ENCODE data around the gene KIF7.

Gene KIF7

GRCh38 chr15:89599021-89599420 lies 56.2 kb downstream of the KIF7 start:
- H3K4me3 ChIP-seq (ENCODE audit: low read length), result no peak overlapping the region
- no peaks in the 10 kb centered on the region for H3K27me3 ChIP-seq (ENCODE audit: low read depth, low read length)
- peaks cover 71% of the 10 kb centered on the region for H3K36me3 ChIP-seq (replicated peaks; ENCODE audit: low read depth, low read length)
- no peaks in the 10 kb centered on the region for H4K20me1 ChIP-seq (ENCODE audit: insufficient read depth, low read length)
- H3K79me2 ChIP-seq (ENCODE audit: low read length), result peaks cover 9% of the 10 kb centered on the region; the same call in 1 of the 2 replicates
- no peak overlapping the region for H3K27ac ChIP-seq (ENCODE audit: low read length)
- TF ChIP-seq EZH2phosphoT487 (IDR thresholded peaks at IDR 0.05; ENCODE audit: low read depth) (no peak), CTCF (IDR thresholded peaks at IDR 0.05; ENCODE audit: low read depth, low read length) (no peak)
- H3K4me1 ChIP-seq (ENCODE audit: low read length), result no peaks in the 10 kb centered on the region
- H3K9me3 ChIP-seq (ENCODE audit: insufficient read depth, low read length), result no peaks in the 10 kb centered on the region
- no peak overlapping the region for H3K9ac ChIP-seq (ENCODE audit: low read length)
- no peak overlapping the region for H2AFZ ChIP-seq (ENCODE audit: low read depth, low read length)
- H3K4me2 ChIP-seq (ENCODE audit: low read length), result no peak overlapping the region

GRCh38 chr15:89593018-89593417 lies 62.2 kb downstream of the KIF7 start:
- no peak for TF ChIP-seq CTCF (IDR thresholded peaks at IDR 0.05; ENCODE audit: low read depth, low read length)
- TF ChIP-seq EZH2phosphoT487 (IDR thresholded peaks at IDR 0.05; ENCODE audit: low read depth), result no peak
- Histone ChIP-seq H2AFZ (ENCODE audit: low read depth, low read length) (no peak overlapping the region), H3K79me2 (ENCODE audit: low read length) (peaks cover 28% of the 10 kb centered on the region), H3K4me2 (ENCODE audit: low read length) (no peak overlapping the region), H3K36me3 (replicated peaks; ENCODE audit: low read depth, low read length) (peaks cover 80% of the 10 kb centered on the region), H3K27ac (ENCODE audit: low read length) (no peak overlapping the region), H3K4me1 (ENCODE audit: low read length) (no peaks in the 10 kb centered on the region), H3K27me3 (ENCODE audit: low read depth, low read length) (no peaks in the 10 kb centered on the region), H3K9ac (ENCODE audit: low read length) (no peak overlapping the region), H3K4me3 (ENCODE audit: low read length) (no peak overlapping the region), H4K20me1 (ENCODE audit: insufficient read depth, low read length) (no peaks in the 10 kb centered on the region), H3K9me3 (ENCODE audit: insufficient read depth, low read length) (no peaks in the 10 kb centered on the region)

- no peak overlapping the region for H3K4me2 ChIP-seq (ENCODE audit: low read length)
- peaks cover 82% of the 10 kb centered on the region for H3K36me3 ChIP-seq (replicated peaks; ENCODE audit: low read depth, low read length)
Observed at GRCh38 chr15:89591834-89592233, 63.4 kb downstream of the KIF7 start.

GRCh38 chr15:89587955-89588354 lies 67.3 kb downstream of the KIF7 start:
- Histone ChIP-seq H2AFZ (ENCODE audit: low read depth, low read length) (no peak overlapping the region), H3K4me1 (ENCODE audit: low read length) (no peaks in the 10 kb centered on the region), H3K27me3 (ENCODE audit: low read depth, low read length) (no peaks in the 10 kb centered on the region), H3K9me3 (ENCODE audit: insufficient read depth, low read length) (no peaks in the 10 kb centered on the region), H3K4me3 (ENCODE audit: low read length) (no peak overlapping the region), H3K27ac (ENCODE audit: low read length) (no peak overlapping the region), H3K4me2 (ENCODE audit: low read length) (no peak overlapping the region), H3K79me2 (ENCODE audit: low read length) (peaks cover 62% of the 10 kb centered on the region), H4K20me1 (ENCODE audit: insufficient read depth, low read length) (peaks cover 6% of the 10 kb centered on the region; the same call in 1 of the 2 replicates), H3K36me3 (replicated peaks; ENCODE audit: low read depth, low read length) (peaks cover 82% of the 10 kb centered on the region), H3K9ac (ENCODE audit: low read length) (no peak overlapping the region)
- TF ChIP-seq EZH2phosphoT487 (IDR thresholded peaks at IDR 0.05; ENCODE audit: low read depth) (no peak), CTCF (IDR thresholded peaks at IDR 0.05; ENCODE audit: low read depth, low read length) (no peak)

More at GRCh38 chr15:89591834-89592233, 63.4 kb downstream of the KIF7 start:
- H3K9me3 ChIP-seq (ENCODE audit: insufficient read depth, low read length), result no peaks in the 10 kb centered on the region
- H3K79me2 ChIP-seq (ENCODE audit: low read length), result peaks cover 40% of the 10 kb centered on the region
- H4K20me1 ChIP-seq (ENCODE audit: insufficient read depth, low read length), result 0 out of 2 replicates have a peak, but pooled peaks cover 4% of the 10 kb centered on the region
- H2AFZ ChIP-seq (ENCODE audit: low read depth, low read length), result no peak overlapping the region
- no peak for TF ChIP-seq CTCF (IDR thresholded peaks at IDR 0.05; ENCODE audit: low read depth, low read length)
- no peak overlapping the region for H3K27ac ChIP-seq (ENCODE audit: low read length)
- H3K27me3 ChIP-seq (ENCODE audit: low read depth, low read length), result no peaks in the 10 kb centered on the region
- no peak overlapping the region for H3K4me3 ChIP-seq (ENCODE audit: low read length)
- no peak overlapping the region for H3K9ac ChIP-seq (ENCODE audit: low read length)
- H3K4me1 ChIP-seq (ENCODE audit: low read length), result no peaks in the 10 kb centered on the region
